NCI-H510A (cell line): ENCODE data around the gene PRR11.
A peak's percentile ranks its signal among the peaks of the same experiment; 100 is the strongest.
"Not testable (repeated sequence)": the region's sequence is repeated elsewhere in the genome, so short reads cannot be mapped to it uniquely, and the experiment has no call there.

Experiments
- DNase-seq: peaks from one replicate; lab custom pipeline; 2025; lab: John Stamatoyannopoulos, UW

Gene PRR11

GRCh38 chr17:59155439-59156177, at the start of gene PRR11:
TSS of gene PRR11 (plus strand) at chr17:59155746. CDS start at chr17:59169753, 14,007 bp downstream.
- DNase-seq, result peak; percentile 100

GRCh38 chr17:59105852-59106462, 49.6 kb upstream of the PRR11 start:
- peak; percentile 50 for DNase-seq

- peak; percentile 98 for DNase-seq
Observed at GRCh38 chr17:59106463-59107305, 48.9 kb upstream of the PRR11 start, which contains the start of gene TRIM37. TSS of gene TRIM37 (minus strand) at chr17:59106880. CDS start at chr17:59106461, 419 bp downstream.

- DNase-seq, result no peak
Observed at GRCh38 chr17:59107306-59107670, 48.3 kb upstream of the PRR11 start.

GRCh38 chr17:59108400-59109102, 47.0 kb upstream of the PRR11 start:
- DNase-seq, result no peak

- DNase-seq, result no peak
Observed at GRCh38 chr17:59110973-59111372, 44.6 kb upstream of the PRR11 start.

- no peak for DNase-seq
Observed at GRCh38 chr17:59111539-59111938, 44.0 kb upstream of the PRR11 start.

GRCh38 chr17:59115474-59115873, 40.1 kb upstream of the PRR11 start:
- no peak for DNase-seq

- DNase-seq, result no peak
Observed at GRCh38 chr17:59121901-59122480, 33.6 kb upstream of the PRR11 start.

GRCh38 chr17:59124665-59125064, 30.9 kb upstream of the PRR11 start:
- no peak for DNase-seq

- DNase-seq, result no peak
Observed at GRCh38 chr17:59126809-59127417, 28.6 kb upstream of the PRR11 start.

- no peak for DNase-seq
Observed at GRCh38 chr17:59129814-59130213, 25.7 kb upstream of the PRR11 start.

- no peak for DNase-seq
Observed at GRCh38 chr17:59131131-59131530, 24.4 kb upstream of the PRR11 start.

- DNase-seq, result not testable (repeated sequence)
Observed at GRCh38 chr17:59138339-59138738, 17.2 kb upstream of the PRR11 start.

GRCh38 chr17:59139939-59140338, 15.6 kb upstream of the PRR11 start:
- no peak for DNase-seq

- DNase-seq, result no peak
Observed at GRCh38 chr17:59141860-59142259, 13.7 kb upstream of the PRR11 start.

GRCh38 chr17:59145571-59146096, 9.9 kb upstream of the PRR11 start:
- no peak for DNase-seq

GRCh38 chr17:59149051-59149450, 6.5 kb upstream of the PRR11 start:
- no peak for DNase-seq

GRCh38 chr17:59149841-59150511, 5.6 kb upstream of the PRR11 start:
- no peak for DNase-seq

- DNase-seq, result no peak
Observed at GRCh38 chr17:59151006-59151405, 4.5 kb upstream of the PRR11 start.
